Ascending aorta (tissue), 2 donors: ENCODE results near the gene ANO4. TPM values are rescaled to one million over a fixed set of nuclear protein-coding genes. Genes with fewer than 3 reads are reported as not detected.

Experiments used
- DNase-seq, 2 donors: peaks; one replicate each; pipeline ENCODE4 v3.0.0-alpha.2; 2019; ENCODE audit warnings: low spot score in 2 of 2
- H3K27ac ChIP-seq, 2 donors: fragments of 200-600 bp; sonication (generic); one replicate each; pipeline ENCODE4 v1.5.1; 2016 to 2017; ENCODE audit warnings: mild to moderate bottlenecking in 1 of 2
- H3K27me3 ChIP-seq: fragments of 200-600 bp; sonication (generic); one replicate; pipeline ENCODE4 v1.5.1; 2017
- H3K36me3 ChIP-seq, 2 donors: fragments of 200-600 bp; sonication (generic); one replicate each; pipeline ENCODE4 v1.5.1; 2016
- H3K4me1 ChIP-seq, 2 donors: fragments of 200-600 bp; sonication (generic); one replicate each; pipeline ENCODE4 v1.5.1; 2016 to 2017; ENCODE audit warnings: mild to moderate bottlenecking in 1 of 2
- H3K4me3 ChIP-seq, 2 donors: fragments of 200-600 bp; sonication (generic); one replicate each; pipeline ENCODE4 v1.5.1; 2016 to 2017; ENCODE audit warnings: mild to moderate bottlenecking in 1 of 2
- H3K9me3 ChIP-seq, 2 donors: fragments of 200-600 bp; sonication (generic); one replicate each; pipeline ENCODE4 v1.5.1; 2016
- CTCF ChIP-seq, 3 experiments: fragments of 200-600 bp in 2 of 3; fragments of 450-650 bp in 1 of 3; sonication (generic) in 2 of 3; IDR thresholded peaks; one replicate each; pipeline ENCODE4 v1.5.1; 2016 to 2019; ENCODE audit warnings: antibody characterized with exemption in 3 of 3, mild to moderate bottlenecking in 1 of 3, moderate library complexity in 1 of 3
- intact Hi-C: fragments of 100-400 bp; cut with DNase I; formaldehyde crosslinking; loops from one replicate; pipeline ENCODE4 v1.15.1; 2023
- total RNA-seq: library from RNA; depleted of rRNA; stranded (reverse); fragments of >200 nt; gene quantifications from one replicate; pipeline ENCODE4 v1.1.0, GENCODE V29; 2016

The ANO4 gene
- total RNA-seq, 1 donor from 2014 or later, result 0.11 TPM

- Histone ChIP-seq H3K4me3 (no peak overlapping the region), H3K4me1 (no peaks in the 10 kb centered on the region), H3K27me3 (no peaks in the 10 kb centered on the region), H3K27ac (no peak overlapping the region), H3K9me3 (no peaks in the 10 kb centered on the region), H3K36me3 (no peaks in the 10 kb centered on the region)
- no peak for DNase-seq
- TF ChIP-seq CTCF (IDR thresholded peaks at IDR 0.05), result no peak
- intact Hi-C loops, result no loop called here
Measured at GRCh38 chr12:100797786-100798185, 3.2 kb downstream of the ANO4 start.

GRCh38 chr12:100798286-100799160 lies 3.9 kb downstream of the ANO4 start:
- DNase-seq, result no peak
- Histone ChIP-seq H3K27ac (no peak overlapping the region), H3K27me3 (no peaks in the 10 kb centered on the region), H3K9me3 (no peaks in the 10 kb centered on the region), H3K4me1 (no peaks in the 10 kb centered on the region), H3K36me3 (no peaks in the 10 kb centered on the region), H3K4me3 (no peak overlapping the region)
- intact Hi-C loops, result no loop called here
- TF ChIP-seq CTCF (IDR thresholded peaks at IDR 0.05), result no peak

DNA sequence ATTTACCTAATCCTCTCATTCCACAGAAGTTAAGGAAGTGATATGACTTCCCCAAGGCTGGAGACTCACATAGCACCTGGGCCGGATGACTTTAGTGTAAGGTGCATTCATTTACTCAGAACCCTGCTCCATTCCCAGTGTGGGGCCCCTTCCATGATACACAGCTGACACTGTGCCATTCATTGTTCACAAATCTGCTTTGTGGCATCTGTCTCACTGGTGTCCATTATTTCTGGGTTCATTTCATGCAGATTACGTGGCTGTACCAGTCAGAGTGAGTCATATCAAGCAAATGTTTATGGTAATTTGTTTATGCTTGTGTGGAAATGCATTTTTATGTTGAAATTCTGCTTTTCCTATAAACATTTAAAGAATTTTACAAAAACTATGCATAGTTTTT lies 5.2 kb downstream of the ANO4 start:
- TF ChIP-seq CTCF (IDR thresholded peaks at IDR 0.05), result no peak
- Histone ChIP-seq H3K27ac (no peak overlapping the region), H3K4me3 (no peak overlapping the region), H3K4me1 (no peaks in the 10 kb centered on the region), H3K36me3 (no peaks in the 10 kb centered on the region), H3K9me3 (no peaks in the 10 kb centered on the region), H3K27me3 (no peaks in the 10 kb centered on the region)
- DNase-seq, result no peak
- intact Hi-C loops, result no loop called here

DNA sequence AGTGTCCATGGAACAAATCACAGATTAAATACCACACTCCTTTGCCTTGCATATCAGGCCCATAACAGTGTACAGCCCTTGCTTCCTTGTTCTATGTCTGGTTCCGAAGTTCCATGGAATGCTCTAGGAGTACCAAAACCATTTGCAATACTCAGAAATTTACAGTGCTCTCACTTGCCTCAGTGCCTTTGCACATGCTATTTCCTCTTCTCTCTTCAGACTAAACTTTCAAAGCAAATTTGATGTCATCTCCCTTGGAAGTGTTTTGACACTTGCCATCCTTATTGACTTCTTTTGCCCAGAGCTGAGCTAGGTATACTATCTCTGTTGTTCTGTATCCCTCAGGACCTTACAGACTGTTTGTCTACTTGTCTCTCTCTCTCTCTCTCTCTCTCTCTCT lies 6.1 kb downstream of the ANO4 start:
- DNase-seq, result no peak
- Histone ChIP-seq H3K27ac (no peak overlapping the region), H3K4me1 (no peaks in the 10 kb centered on the region), H3K27me3 (no peaks in the 10 kb centered on the region), H3K9me3 (peaks cover 0 to 3% of the 10 kb centered on the region in 2 donors), H3K4me3 (no peak overlapping the region), H3K36me3 (no peaks in the 10 kb centered on the region)
- intact Hi-C loops, result no loop called here
- TF ChIP-seq CTCF (IDR thresholded peaks at IDR 0.05), result no peak

GRCh38 chr12:100801320-100801719 lies 6.7 kb downstream of the ANO4 start:
- Histone ChIP-seq H3K27ac (no peak overlapping the region), H3K4me1 (no peaks in the 10 kb centered on the region), H3K9me3 (peaks cover 0 to 3% of the 10 kb centered on the region in 2 donors), H3K27me3 (no peaks in the 10 kb centered on the region), H3K4me3 (no peak overlapping the region), H3K36me3 (no peaks in the 10 kb centered on the region)
- no peak for DNase-seq
- TF ChIP-seq CTCF (IDR thresholded peaks at IDR 0.05), result no peak
- intact Hi-C loops, result no loop called here
